GM12878 (cell line): Measurements from ENCODE around the gene SOCS4. TPM values are rescaled to one million over a fixed set of nuclear protein-coding genes. Genes with fewer than 3 reads are reported as not detected.

Experiments used
- ATAC-seq: fragments of 200-7000 bp; cut with Tn5 transposase; 3 replicates; pipeline ENCODE4 v1.9.1; 2020; ENCODE audit warnings: mild to moderate bottlenecking, moderate library complexity
- BruUV-seq: library from RNA; stranded (reverse); fragments of 400-500 nt; replicated peaks from 2 replicates; lab custom pipeline; 2021; lab: Mats Ljungman, UMichigan
- CTCF ChIA-PET: fragments of 300-600 bp; sonication (Branson Sonifier 250); formaldehyde crosslinking; extraction: SDS; loops from one replicate; lab custom pipeline; 2021; ENCODE audit warnings: inconsistent platforms; lab: Yijun Ruan, JAX
- POLR2A ChIA-PET: fragments of 350-600 bp; formaldehyde crosslinking; extraction: SDS; loops from one replicate; lab custom pipeline; 2021; ENCODE audit warnings: inconsistent platforms; lab: Charles Lee
- RAD21 ChIA-PET: fragments of 300-600 bp; sonication (Branson Sonifier 250); formaldehyde crosslinking; loops from one replicate; lab custom pipeline; 2023; ENCODE audit warnings: antibody characterized with exemption; ENCODE audit not compliant: unreplicated experiment; lab: Charles Lee
- SMC1A ChIA-PET: fragments of 300-600 bp; sonication (Branson Sonifier 250); formaldehyde crosslinking; loops from one replicate; lab custom pipeline; 2023; ENCODE audit not compliant: unreplicated experiment, uncharacterized antibody; lab: Charles Lee
- DNase-seq: peaks from one replicate; pipeline ENCODE4 v3.0.0-alpha.2; 2011; ENCODE audit warnings: low read depth, low spot score
- FAIRE-seq: peaks from 3 replicates; lab custom pipeline; 2011; peaks lifted over from hg19 to GRCh38; lab: Jason Lieb, UNC
- H2AFZ ChIP-seq: 2 replicates; pipeline ENCODE4 v1.6.0; 2011; ENCODE audit warnings: low read depth, low read length, control low read depth; ENCODE audit not compliant: control insufficient read depth
- H3K27ac ChIP-seq: 2 replicates; pipeline ENCODE4 v1.5.1; 2011; ENCODE audit warnings: control low read depth; ENCODE audit not compliant: control insufficient read depth, insufficient read depth
- H3K27me3 ChIP-seq, 2 experiments: replicated peaks in 1 of 2; 2 replicates each; pipeline versions ENCODE4 v1.6.0 to v1.6.1; 2011; ENCODE audit warnings: low read length in 1 of 2; ENCODE audit not compliant: control insufficient read depth in 2 of 2, insufficient read depth in 2 of 2
- H3K36me3 ChIP-seq, 2 experiments: 2 replicates each; pipeline ENCODE4 v1.5.1; 2011; ENCODE audit warnings: low read length in 1 of 2; ENCODE audit not compliant: control insufficient read depth in 2 of 2, insufficient read depth in 2 of 2
- H3K4me1 ChIP-seq: 2 replicates; pipeline ENCODE4 v1.6.1; 2011; ENCODE audit warnings: mild to moderate bottlenecking, low read length, moderate library complexity, mixed read lengths; ENCODE audit not compliant: control insufficient read depth, insufficient read depth
- H3K4me2 ChIP-seq: 2 replicates; pipeline ENCODE4 v1.6.0; 2011; ENCODE audit warnings: control low read depth; ENCODE audit not compliant: control insufficient read depth, insufficient read depth
- H3K4me3 ChIP-seq: fragments of 200-600 bp; sonication (generic); 2 replicates; pipeline ENCODE4 v1.5.1; 2016
- H3K79me2 ChIP-seq: 2 replicates; pipeline ENCODE4 v1.6.0; 2011; ENCODE audit warnings: low read length; ENCODE audit not compliant: control insufficient read depth, insufficient read depth
- H3K9ac ChIP-seq: 2 replicates; pipeline ENCODE4 v1.8.0; 2011; ENCODE audit warnings: low read length, control low read depth, mixed read lengths; ENCODE audit not compliant: control insufficient read depth, insufficient read depth
- H3K9me3 ChIP-seq: replicated peaks from 3 replicates; pipeline ENCODE4 v1.5.1; 2011; ENCODE audit warnings: mild to moderate bottlenecking, low read length; ENCODE audit not compliant: control insufficient read depth, insufficient read depth
- H4K20me1 ChIP-seq: 2 replicates; pipeline ENCODE4 v1.6.0; 2011; ENCODE audit not compliant: control insufficient read depth, insufficient read depth
- BCL11A ChIP-seq: IDR thresholded peaks from 2 replicates; pipeline ENCODE4 v1.6.1; 2011; ENCODE audit warnings: low read depth, low read length
- ESRRA ChIP-seq: IDR thresholded peaks from 2 replicates; pipeline ENCODE4 v1.6.1; 2012; ENCODE audit warnings: mild to moderate bottlenecking, low read length, improper control_type of control experiment
- ETV6 ChIP-seq, 2 experiments: fragments of 450-650 bp in 1 of 2; IDR thresholded peaks in 1 of 2; conservative IDR thresholded peaks in 1 of 2; 2 replicates each; pipeline ENCODE4 v1.6.1; 2014; ENCODE audit warnings: antibody characterized with exemption in 1 of 2, borderline replicate concordance in 1 of 2, low read depth in 1 of 2, mild to moderate bottlenecking in 1 of 2, moderate library complexity in 1 of 2
- FOXK2 ChIP-seq: fragments of 450-650 bp; IDR thresholded peaks from 2 replicates; pipeline ENCODE4 v1.6.1; 2017; ENCODE audit warnings: mild to moderate bottlenecking, moderate library complexity
- GATAD2B ChIP-seq: fragments of 450-650 bp; conservative IDR thresholded peaks from 2 replicates; pipeline ENCODE4 v1.6.1; 2017; ENCODE audit warnings: low read depth, mild to moderate bottlenecking, moderate library complexity
- HDAC2 ChIP-seq: fragments of 200-600 bp; sonication (generic); IDR thresholded peaks from 2 replicates; pipeline ENCODE4 v1.6.1; 2017
- HDAC6 ChIP-seq: fragments of 200-600 bp; sonication (generic); IDR thresholded peaks from one replicate; pipeline ENCODE4 v1.8.0; 2017; ENCODE audit warnings: antibody characterized with exemption; ENCODE audit not compliant: unreplicated experiment
- JUND ChIP-seq: IDR thresholded peaks from 2 replicates; pipeline ENCODE4 v1.6.1; 2012; ENCODE audit warnings: low read depth, mild to moderate bottlenecking, low read length, improper control_type of control experiment, moderate library complexity
- MYC ChIP-seq: IDR thresholded peaks from 2 replicates; pipeline ENCODE4 v1.6.1; 2011; ENCODE audit warnings: mild to moderate bottlenecking, low read length, moderate library complexity, inconsistent platforms; ENCODE audit not compliant: insufficient read depth, insufficient replicate concordance, insufficient read length, severe bottlenecking
- NFIC ChIP-seq: IDR thresholded peaks from 2 replicates; pipeline ENCODE4 v1.6.1; 2012; ENCODE audit warnings: low read depth, mild to moderate bottlenecking, inconsistent platforms, low read length, moderate library complexity
- NR2F1 ChIP-seq: fragments of 450-650 bp; conservative IDR thresholded peaks from 2 replicates; pipeline ENCODE4 v1.6.1; 2017; ENCODE audit warnings: mild to moderate bottlenecking
- RB1 ChIP-seq: fragments of 450-650 bp; formaldehyde crosslinking; IDR thresholded peaks from 2 replicates; pipeline ENCODE4 v1.6.1; 2017; ENCODE audit warnings: mild to moderate bottlenecking, borderline replicate concordance
- RFX5 ChIP-seq: IDR thresholded peaks from 2 replicates; pipeline ENCODE4 v1.6.1; 2011; ENCODE audit warnings: low read depth, low read length, improper control_type of control experiment
- STAT3 ChIP-seq: IDR thresholded peaks from 2 replicates; pipeline ENCODE4 v1.6.1; 2011; ENCODE audit warnings: low read depth, low read length, improper control_type of control experiment
- USF1 ChIP-seq: IDR thresholded peaks from 2 replicates; pipeline ENCODE4 v1.6.1; 2011; ENCODE audit warnings: borderline replicate concordance, low read depth, mild to moderate bottlenecking, moderate library complexity, mixed read lengths, low read length; ENCODE audit not compliant: insufficient read depth; ENCODE audit errors: extremely low read length
- YY1 ChIP-seq: IDR thresholded peaks from 2 replicates; pipeline ENCODE4 v1.6.1; 2011; ENCODE audit warnings: low read depth, mild to moderate bottlenecking, low read length
- WGBS: methylation state at CpG from one replicate; pipeline ENCODE4 v1.1.6; 2016; ENCODE audit warnings: low lambda C conversion rate; ENCODE audit not compliant: insufficient replicate concordance, insufficient coverage; ENCODE audit errors: missing lambda C conversion rate; 5-methylcytosine and 5-hydroxymethylcytosine counted together
- in situ Hi-C: fragments of 300-500 bp; cut with MboI; formaldehyde crosslinking; loops from 9 replicates; pipeline ENCODE4 v1.14.3; 2018; ENCODE audit warnings: mixed read lengths
- intact Hi-C: fragments of 100-400 bp; cut with micrococcal nuclease; formaldehyde crosslinking; loops from one replicate; pipeline ENCODE4 v1.14.2; 2022; ENCODE audit not compliant: unreplicated experiment
- polyA plus RNA-seq, 11 experiments: library from polyadenylated mRNA; depleted of rRNA in 4 of 11; unstranded in 6 of 11; stranded (reverse) in 5 of 11; fragments of >200 nt; fragmentation: Nextera tagmentation in 4 of 11; fragmentation: Illumina TruSeq in 1 of 11; extraction: Ambion mirVana in 4 of 11; extraction: Trizol in 1 of 11; gene quantifications; 1 replicate in 1 of 11; 2 replicates in 10 of 11; pipeline versions ENCODE4 v1.2.1 to v1.2.3, GENCODE V29; 2011 to 2016; ENCODE audit warnings: inconsistent platforms in 2 of 11, missing spikeins in 2 of 11, low read depth in 1 of 11
- total RNA-seq, 4 experiments: library from RNA; depleted of rRNA in 3 of 4; stranded (reverse); fragments of >200 nt in 3 of 4; fragmentation: Illumina TruSeq in 1 of 4; extraction: Trizol in 1 of 4; gene quantifications; 2 replicates each; pipeline versions ENCODE4 v1.2.1 to v1.2.3, GENCODE V29; 2013 to 2021
- TF ChIP-seq, protein P1 (sequence below): IDR thresholded peaks from 2 replicates; pipeline ENCODE4 v1.6.1; 2011; ENCODE audit warnings: borderline replicate concordance, low read depth, mild to moderate bottlenecking, moderate library complexity, low read length; ENCODE audit not compliant: insufficient read depth, poor library complexity, severe bottlenecking

Gene SOCS4
- total and polyA plus RNA-seq, 10 of the 15 experiments (the other 5 are each of a cell fraction or from before 2014, with no cell fraction given): 5.7 to 31.5 (median 20.8) TPM

GRCh38 chr14:55074662-55075061, 47.6 kb downstream of the SOCS4 start (continued):
- TF ChIP-seq NFIC: no peak
- TF ChIP-seq ESRRA: no peak
- TF ChIP-seq STAT3: no peak
- TF ChIP-seq GATAD2B: no peak; the same call in 1 of the 2 replicates
- no peak for TF ChIP-seq HDAC2
- no peak for TF ChIP-seq USF1
- TF ChIP-seq, all 136 proteins: peak for 35

GRCh38 chr14:55075628-55076175, 48.7 kb downstream of the SOCS4 start:
- H3K4me1 ChIP-seq: peaks cover 54% of the 10 kb centered on the region
- BruUV-seq: no TSS peak
- no peak for FAIRE-seq
- no peak for ATAC-seq
- H3K27ac ChIP-seq: peak overlapping the region; percentile 83
- ChIA-PET POLR2A (interaction anchor here (0.7 to 2.9 kb wide), 6 partner anchors 10 to 24 kb away, joined by 3 to 12 read pairs (median 4); partner anchors contain the start of gene MAPK1IP1L), SMC1A (interaction anchor here (1.0 to 7.0 kb wide), 6 partner anchors 13 to 84 kb away, joined by 4 to 98 read pairs (median 4); partner anchors contain the start of gene MAPK1IP1L), RAD21 (interaction anchor here (0.7 to 3.5 kb wide), 5 partner anchors 14 to 759 kb away, joined by 3 to 14 read pairs (median 6); partner anchors contain the start of gene MAPK1IP1L)
- WGBS: 65% methylated on average over 3 of the region's 3 CpGs
- no peaks in the 10 kb centered on the region for H3K9me3 ChIP-seq
- no peak for DNase-seq
- no peak overlapping the region; the same call in 1 of the 2 replicates for H2AFZ ChIP-seq
- no peak overlapping the region for H3K9ac ChIP-seq
- no peaks in the 10 kb centered on the region for H4K20me1 ChIP-seq
- H3K4me2 ChIP-seq: peak overlapping the region; percentile 79
- no peaks in the 10 kb centered on the region for H3K27me3 ChIP-seq
- in situ Hi-C loops: no loop called here
- H3K4me3 ChIP-seq: no peak overlapping the region
- TF ChIP-seq RFX5: no peak
- TF ChIP-seq, protein P1, sequence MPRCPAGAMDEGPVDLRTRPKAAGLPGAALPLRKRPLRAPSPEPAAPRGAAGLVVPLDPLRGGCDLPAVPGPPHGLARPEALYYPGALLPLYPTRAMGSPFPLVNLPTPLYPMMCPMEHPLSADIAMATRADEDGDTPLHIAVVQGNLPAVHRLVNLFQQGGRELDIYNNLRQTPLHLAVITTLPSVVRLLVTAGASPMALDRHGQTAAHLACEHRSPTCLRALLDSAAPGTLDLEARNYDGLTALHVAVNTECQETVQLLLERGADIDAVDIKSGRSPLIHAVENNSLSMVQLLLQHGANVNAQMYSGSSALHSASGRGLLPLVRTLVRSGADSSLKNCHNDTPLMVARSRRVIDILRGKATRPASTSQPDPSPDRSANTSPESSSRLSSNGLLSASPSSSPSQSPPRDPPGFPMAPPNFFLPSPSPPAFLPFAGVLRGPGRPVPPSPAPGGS: no peak
- TF ChIP-seq JUND: no peak
- no peak for TF ChIP-seq YY1
- no peak for TF ChIP-seq BCL11A
- TF ChIP-seq RB1: no peak
- no peak for TF ChIP-seq ETV6 (conservative IDR thresholded peaks at IDR 0.05 in 1 of 2, IDR thresholded peaks at IDR 0.05 in 1 of 2; ENCODE audit: borderline replicate concordance in 1 of 2, low read depth in 1 of 2)
- TF ChIP-seq MYC: no peak
- no peak for TF ChIP-seq NR2F1
- TF ChIP-seq FOXK2: no peak
- no peak for TF ChIP-seq HDAC6
- TF ChIP-seq, all 136 proteins: peak for 0
- H3K36me3 ChIP-seq: no peaks in the 10 kb centered on the region
- intact Hi-C loops: loop anchor here (2.0 kb wide), 1 partner anchor 23 kb away; no protein-coding TSS in a partner anchor
- CTCF ChIA-PET: interaction anchor here (0.7 to 4.5 kb wide), 2 partner anchors 10 to 15 kb away, joined by 3 to 49 read pairs; no protein-coding TSS in a partner anchor
- no peaks in the 10 kb centered on the region for H3K79me2 ChIP-seq
